NB4 (cell line): ENCODE data around the gene OR52M1.

ENCODE experiments used
- MYC ChIP-seq: IDR thresholded peaks from 2 replicates; pipeline ENCODE4 v1.6.1; 2011; ENCODE audit warnings: low read depth, low read length
- POLR2A ChIP-seq: IDR thresholded peaks from 2 replicates; pipeline ENCODE4 v1.6.1; 2011; ENCODE audit warnings: mild to moderate bottlenecking; ENCODE audit not compliant: insufficient read length; ENCODE audit errors: extremely low read depth
- TF ChIP-seq, protein P1 (sequence below): IDR thresholded peaks from one replicate; pipeline ENCODE4 v1.5.1; 2012; ENCODE audit warnings: low read depth, low read length
- TF ChIP-seq, protein P2 (sequence below): IDR thresholded peaks from 2 replicates; pipeline ENCODE4 v1.6.1; 2011; ENCODE audit warnings: low read depth, low read length

GRCh38 chr11:4523666-4524065, 21.3 kb upstream of the OR52M1 start:
- TF ChIP-seq, protein P1, sequence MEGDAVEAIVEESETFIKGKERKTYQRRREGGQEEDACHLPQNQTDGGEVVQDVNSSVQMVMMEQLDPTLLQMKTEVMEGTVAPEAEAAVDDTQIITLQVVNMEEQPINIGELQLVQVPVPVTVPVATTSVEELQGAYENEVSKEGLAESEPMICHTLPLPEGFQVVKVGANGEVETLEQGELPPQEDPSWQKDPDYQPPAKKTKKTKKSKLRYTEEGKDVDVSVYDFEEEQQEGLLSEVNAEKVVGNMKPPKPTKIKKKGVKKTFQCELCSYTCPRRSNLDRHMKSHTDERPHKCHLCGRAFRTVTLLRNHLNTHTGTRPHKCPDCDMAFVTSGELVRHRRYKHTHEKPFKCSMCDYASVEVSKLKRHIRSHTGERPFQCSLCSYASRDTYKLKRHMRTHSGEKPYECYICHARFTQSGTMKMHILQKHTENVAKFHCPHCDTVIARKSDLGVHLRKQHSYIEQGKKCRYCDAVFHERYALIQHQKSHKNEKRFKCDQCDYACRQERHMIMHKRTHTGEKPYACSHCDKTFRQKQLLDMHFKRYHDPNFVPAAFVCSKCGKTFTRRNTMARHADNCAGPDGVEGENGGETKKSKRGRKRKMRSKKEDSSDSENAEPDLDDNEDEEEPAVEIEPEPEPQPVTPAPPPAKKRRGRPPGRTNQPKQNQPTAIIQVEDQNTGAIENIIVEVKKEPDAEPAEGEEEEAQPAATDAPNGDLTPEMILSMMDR: no peak
- TF ChIP-seq POLR2A (no peak), MYC (no peak)
- TF ChIP-seq, protein P2, sequence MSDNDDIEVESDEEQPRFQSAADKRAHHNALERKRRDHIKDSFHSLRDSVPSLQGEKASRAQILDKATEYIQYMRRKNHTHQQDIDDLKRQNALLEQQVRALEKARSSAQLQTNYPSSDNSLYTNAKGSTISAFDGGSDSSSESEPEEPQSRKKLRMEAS: no peak
